CD4-positive, alpha-beta T cell treated with Interferon alpha-2 for 1 hour (primary cell): ENCODE results near the gene ADAMTS18.
"Not testable (repeated sequence)": the region's sequence is repeated elsewhere in the genome, so short reads cannot be mapped to it uniquely, and the experiment has no call there.

Experiments
- DNase-seq, 2 donors: peaks; one replicate each; pipeline ENCODE4 v3.0.0-alpha.2; 2020 to 2022

ADAMTS18 gene

DNA sequence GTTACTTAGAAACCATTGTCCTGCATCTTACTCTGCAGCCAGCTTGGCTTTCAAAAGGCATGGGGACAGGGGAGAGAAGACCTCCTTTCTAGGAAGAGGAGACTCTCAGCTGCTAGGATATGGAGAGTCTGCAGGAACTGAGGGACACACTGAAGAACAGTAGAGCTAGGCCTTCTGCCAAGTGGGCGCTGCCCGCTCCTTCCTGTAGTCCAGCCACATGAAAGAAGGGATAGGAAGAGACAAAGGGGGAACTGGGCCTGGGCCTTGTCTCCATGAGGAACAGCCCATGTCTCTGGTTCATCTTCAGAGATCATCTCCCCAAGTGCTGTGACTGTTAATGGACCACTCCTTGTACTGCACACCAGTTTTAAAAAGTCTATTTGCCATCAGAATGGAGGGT is 157.3 kb downstream of the ADAMTS18 start:
- DNase-seq: no peak

DNA sequence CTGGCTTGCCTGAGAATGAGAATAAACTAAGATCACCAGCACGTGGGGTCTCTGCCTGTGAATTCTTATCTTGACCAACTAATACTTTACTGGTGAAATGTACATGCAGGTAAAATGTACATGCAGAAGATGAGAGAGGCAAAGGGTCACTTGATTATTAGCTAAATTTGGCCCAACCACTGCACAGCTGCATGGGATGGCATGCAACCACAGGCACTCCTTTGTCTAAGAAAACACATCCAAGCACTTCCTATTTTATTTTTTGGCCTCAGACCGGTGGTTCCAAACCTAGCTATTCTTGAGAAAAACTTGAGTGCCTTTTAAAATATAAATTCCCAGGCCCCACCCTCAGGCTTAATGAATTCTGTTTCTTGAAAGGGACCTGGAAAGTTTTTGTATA is 157.7 kb downstream of the ADAMTS18 start:
- DNase-seq: no peak

DNA sequence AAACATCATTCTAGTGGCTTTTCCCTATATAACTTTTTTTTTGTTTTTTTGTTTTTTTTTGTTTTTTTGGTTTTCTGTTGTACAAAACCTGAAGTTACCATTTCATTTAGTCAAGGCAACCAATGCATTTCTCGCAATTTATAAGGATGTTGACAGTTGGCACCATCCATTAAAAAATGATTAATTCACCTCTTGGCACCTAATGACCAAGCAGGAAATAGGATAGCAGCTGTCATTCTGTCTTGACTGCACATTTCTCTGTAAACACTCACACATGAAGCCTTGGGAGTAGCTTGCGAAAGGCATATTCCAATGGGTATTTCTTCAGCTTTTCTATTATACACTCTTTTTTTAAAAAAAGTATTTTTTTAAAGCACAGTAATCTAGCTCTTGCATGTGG is 158.2 kb downstream of the ADAMTS18 start:
- DNase-seq: no peak

DNA sequence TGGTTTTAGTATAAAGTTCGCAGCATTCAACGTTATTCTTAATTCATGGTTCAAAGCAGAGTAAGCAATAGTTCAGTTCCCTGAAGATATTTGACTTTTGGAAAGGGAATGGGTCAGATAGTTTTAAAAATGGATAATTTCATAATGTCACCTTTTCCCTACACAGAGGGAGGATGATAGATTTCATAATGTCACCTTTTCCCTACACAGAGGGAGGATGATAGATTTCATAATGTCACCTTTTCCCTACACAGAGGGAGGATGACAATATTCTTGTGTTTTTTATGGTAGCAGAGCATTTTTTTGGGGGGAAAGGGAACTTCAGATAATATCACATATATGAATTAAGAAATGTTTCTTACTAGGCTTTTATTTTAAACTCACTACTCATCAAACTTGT is 159.5 kb downstream of the ADAMTS18 start:
- DNase-seq: not testable (repeated sequence)

DNA sequence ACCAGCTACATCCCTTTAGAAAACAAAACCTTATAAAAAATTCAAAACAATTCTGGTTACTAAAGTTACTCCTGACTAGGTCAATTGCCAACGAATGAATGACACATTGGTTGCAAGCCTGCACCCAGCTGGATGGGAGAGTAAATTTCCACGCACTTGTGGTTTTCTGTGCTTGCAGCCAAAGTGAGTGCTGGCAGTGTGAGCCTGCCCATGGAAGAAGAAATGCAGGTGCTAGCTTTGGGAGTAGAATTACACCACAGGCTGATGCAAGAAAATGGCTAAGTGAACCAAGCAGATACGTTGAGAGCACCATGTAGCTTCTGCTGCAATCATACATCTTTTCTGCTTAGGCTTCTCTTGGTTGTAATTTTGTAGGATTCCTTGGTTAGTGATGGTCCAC is 161.0 kb downstream of the ADAMTS18 start:
- no peak for DNase-seq

DNA sequence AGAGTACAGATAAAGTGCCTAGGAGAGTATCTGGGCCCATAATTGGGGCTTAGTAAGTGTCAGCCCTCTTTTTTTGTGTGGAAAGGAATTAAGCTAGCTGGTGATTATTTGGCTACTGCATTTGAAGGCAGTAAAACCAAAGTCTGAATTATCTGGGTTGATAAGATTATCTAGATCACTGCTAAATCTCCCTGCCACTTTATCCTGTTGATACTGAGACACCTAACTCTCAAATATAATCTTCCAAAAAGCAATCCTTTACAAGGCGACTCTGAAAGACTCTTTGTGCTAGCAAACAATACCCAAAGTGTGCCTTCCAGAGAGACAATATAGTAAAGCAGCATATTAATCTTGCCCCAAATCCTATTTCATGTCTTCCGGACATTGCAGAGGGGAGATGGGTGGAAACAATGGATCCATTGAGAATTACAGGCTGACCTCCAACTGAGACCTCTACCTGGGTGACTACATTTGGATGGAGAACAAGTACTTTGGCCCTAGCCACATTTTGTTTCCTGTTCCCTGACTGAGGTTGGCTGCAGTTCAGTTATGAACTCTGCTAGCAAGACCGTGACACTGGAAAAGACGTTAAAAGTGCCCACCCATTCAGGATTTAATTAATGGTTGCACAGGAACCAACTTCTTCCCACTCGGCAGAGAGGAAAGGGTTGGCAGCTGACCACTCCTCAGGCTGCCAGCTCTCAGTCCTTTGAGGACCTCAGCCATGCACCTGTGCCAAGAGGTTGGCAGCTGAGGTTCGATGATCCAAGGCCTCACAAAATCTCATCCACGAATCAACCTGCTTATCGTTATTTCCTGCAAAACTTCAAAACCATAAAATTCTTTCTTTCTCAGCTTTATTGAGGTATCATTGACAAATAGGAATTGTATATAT is 163.1 kb downstream of the ADAMTS18 start:
- DNase-seq: no peak

DNA sequence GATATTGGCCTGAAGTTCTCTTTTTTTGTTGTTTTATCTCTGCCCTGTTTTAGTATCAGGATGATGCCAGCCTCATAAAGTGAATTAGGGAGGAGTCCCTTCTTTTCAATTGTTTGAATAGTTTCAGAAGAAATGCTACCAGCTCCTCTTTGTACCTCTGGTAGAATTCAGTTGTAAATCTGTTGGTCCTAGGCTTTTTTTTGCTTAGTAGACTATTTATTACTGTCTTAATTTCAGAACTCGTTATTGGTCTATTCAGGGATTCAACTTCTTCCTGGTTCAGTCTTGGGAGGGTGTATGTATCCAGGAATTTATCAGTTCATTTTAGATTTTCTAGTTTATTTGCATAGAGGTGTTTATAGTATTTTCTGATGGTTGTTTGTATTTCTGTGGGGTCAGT is 168.6 kb downstream of the ADAMTS18 start:
- not testable (repeated sequence) for DNase-seq

DNA sequence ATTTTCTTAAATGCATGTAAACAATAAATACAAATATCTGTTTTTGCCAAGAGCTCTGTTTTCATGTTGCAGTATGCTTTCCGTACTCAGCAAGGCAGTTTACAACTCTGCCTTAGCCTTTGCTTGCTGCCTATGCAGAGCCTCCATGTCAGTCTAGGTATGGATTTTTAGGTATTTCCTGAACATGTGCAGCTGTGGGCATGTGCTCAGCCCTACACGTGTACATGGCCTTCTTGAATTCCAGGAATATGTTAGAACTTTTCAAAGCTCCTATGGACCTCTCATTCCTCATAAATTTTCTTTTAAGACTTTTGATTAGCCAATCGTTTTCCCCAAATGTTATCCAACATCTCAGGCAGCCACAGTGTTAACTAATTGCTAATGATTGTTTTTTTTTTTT is 171.9 kb downstream of the ADAMTS18 start:
- DNase-seq: no peak

DNA sequence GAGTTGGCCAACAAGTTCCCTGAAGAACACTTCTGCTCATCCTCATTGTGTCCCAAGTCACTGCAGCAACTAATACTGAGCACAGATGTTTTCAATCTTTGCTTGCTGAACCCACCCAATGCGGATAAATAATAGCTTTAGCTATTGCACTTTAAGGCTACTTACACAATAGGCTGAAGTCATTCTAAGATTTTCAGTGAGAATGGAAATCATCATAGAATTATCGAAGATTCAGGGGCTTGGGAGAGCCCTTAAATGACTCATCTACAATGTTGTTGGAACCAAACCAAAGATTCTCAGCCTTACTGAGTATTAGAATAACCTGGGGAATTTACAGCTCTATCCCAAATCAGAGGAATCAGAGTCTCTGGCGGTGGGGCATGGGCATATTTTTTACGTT is 184.4 kb downstream of the ADAMTS18 start:
- DNase-seq: no peak

DNA sequence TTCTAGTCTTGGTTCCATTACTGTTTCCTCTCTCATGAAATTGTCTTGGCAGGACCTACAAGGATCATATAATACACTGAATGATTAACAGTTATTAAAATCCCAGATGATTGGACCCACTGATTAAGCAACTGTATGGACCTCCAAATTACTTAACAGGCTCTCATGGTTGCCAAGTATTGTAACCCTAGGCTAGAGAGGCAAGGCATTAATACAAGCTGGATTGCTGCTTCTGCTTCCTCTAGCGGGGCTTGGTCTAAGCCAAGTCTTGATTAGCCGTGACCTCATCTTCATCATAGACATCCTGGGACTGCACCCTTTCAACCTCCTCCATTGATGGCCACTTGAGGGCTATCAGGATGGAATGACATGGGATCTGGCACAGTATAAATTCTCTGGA is 188.7 kb downstream of the ADAMTS18 start:
- DNase-seq: no peak

DNA sequence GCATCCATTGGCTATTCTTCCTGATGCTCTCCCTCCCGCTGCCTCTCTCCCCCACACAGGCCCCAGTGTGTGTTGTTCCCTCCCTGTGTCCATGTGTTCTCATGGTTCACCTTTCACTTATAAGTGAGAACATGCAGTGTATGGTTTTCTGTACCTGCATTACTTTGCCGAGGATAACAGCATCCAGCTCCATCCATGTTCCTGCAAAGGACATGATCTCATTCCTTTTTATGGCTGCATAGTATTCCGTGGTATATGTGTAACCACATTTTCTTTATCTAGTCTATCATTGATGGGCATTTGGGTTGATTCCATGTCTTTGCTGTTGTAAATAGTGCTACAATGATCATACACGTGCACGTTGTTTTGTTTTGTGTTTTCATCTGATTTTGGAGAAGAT is 192.4 kb downstream of the ADAMTS18 start:
- not testable (repeated sequence) for DNase-seq

DNA sequence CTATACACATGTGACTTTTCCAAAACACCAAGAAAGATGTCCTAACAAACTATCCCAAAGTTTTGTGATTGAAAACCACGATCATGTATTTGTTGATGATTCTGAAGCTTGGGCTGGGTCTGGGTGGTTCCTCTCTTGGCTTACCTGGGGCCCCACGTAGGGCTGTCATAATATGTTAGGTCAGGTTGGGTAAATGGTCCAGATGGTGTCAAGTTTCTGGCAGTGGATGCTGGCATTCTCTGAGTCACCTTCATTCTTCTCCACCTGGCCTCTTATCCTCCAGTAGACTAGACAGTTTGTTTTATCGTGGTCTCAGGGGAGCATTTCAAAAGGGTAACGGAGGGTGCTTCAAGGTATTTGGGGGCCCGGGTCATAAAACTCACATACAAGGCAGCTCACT is 196.2 kb downstream of the ADAMTS18 start:
- no peak for DNase-seq

DNA sequence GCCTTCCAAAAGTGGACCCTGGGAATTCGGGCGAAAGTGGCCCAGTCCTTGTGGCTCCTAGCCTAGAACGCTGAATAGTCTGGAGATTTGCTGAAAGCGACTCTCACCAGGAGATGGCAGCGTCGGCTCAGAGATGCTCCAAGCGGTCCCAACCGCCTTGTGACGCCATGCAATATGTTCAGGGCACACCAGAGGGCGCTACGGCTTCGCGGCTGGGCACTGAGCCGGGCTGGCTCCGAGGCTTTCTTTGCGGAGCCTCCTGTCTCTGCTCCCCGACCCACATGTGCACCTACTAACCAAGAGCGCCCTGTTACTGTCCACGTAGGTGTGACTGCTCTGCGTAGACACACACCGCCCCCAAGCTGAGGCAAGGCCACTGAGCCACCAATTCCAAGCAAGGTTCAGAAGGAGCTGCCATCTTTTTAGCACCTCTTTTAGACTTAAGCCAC is 198.7 kb downstream of the ADAMTS18 start:
- DNase-seq: peak; percentile 85 to 89

DNA sequence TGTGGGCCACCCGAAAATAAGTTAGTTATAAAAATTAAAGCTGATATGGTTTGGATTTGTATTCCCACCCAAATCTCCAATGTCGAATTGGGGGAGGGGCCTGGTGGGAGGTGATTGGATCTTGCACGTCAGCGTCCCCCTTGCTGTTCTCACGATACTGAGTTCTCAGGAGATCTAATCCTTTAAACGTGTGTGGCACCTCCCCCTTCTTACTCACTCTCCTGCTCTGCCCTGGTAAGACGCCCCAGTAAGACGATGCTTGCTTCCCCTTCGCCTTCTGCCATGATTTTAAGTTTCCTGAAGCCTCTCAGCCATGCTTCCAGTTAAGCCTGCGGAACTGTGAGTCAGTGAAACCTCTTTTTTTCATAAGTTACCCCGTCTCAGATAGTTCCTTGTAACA is 200.2 kb downstream of the ADAMTS18 start:
- no peak for DNase-seq

DNA sequence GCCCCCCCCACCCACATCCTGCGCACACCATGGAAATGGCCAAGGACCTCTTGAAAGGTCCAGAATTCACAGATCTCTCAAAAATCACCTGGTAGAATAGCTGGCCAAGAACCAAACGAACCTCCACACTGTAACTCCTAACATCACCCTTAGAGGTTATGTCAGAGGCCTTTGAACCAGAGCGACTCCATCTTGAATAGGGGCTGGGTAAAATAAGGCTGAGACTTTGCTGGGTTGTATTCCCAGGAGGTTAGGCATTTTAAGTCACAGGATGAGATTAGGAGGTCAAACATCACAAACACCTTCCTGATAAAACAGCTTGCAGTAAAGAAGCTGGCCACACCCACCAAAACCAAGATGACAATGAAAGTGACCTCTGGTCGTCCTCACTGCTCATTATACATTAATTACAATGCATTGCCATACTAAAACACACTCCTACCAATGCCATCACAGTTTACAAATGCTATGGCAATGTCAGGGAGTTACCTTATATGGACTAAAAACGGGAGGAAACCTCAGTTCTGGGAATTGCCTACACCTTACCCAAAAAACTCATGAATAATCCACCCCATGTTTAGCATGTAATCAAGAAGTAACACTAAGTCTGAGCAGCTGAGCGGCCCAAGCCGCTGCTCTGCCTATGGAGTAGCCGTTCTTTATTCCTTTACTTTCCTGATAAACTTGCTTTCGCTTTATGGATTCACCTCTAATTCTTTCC is 200.9 kb downstream of the ADAMTS18 start:
- DNase-seq: no peak
